ENCODE results near the gene VPS37B. TPM values are rescaled to one million over a fixed set of nuclear protein-coding genes. Genes with fewer than 3 reads are reported as not detected.
A peak's percentile ranks its signal among the peaks of the same experiment; 100 is the strongest.

The VPS37B gene
- total RNA-seq, 4 donors from 2014 or later = 35.6 to 66.1 (median 63.5) TPM

GRCh38 chr12:122903693-122904034, 7.7 kb upstream of the VPS37B start:
- no peaks in the 10 kb centered on the region for H3K9me3 ChIP-seq
- DNase-seq = no peak
- H3K36me3 ChIP-seq = no peaks in the 10 kb centered on the region
- H3K27ac ChIP-seq = no peak overlapping the region
- intact Hi-C loops (cut with DNase I) = no loop called here
- no peak for TF ChIP-seq POLR2A (IDR thresholded peaks at IDR 0.05)
- no peak for TF ChIP-seq CTCF (IDR thresholded peaks at IDR 0.05)
- WGBS, 2 donors = 83% methylated on average over 7 of the region's 7 CpGs
- no peaks in the 10 kb centered on the region for H3K4me1 ChIP-seq
- no peaks in the 10 kb centered on the region for H3K27me3 ChIP-seq
- H3K4me3 ChIP-seq (replicated peaks in 1 of 3) = no peak overlapping the region

GRCh38 chr12:122902854-122903692, 7.1 kb upstream of the VPS37B start:
- no peaks in the 10 kb centered on the region for H3K9me3 ChIP-seq
- no peak overlapping the region for H3K4me3 ChIP-seq (replicated peaks in 1 of 3)
- intact Hi-C loops (cut with DNase I) = no loop called here
- H3K27me3 ChIP-seq = no peaks in the 10 kb centered on the region
- no peaks in the 10 kb centered on the region for H3K36me3 ChIP-seq
- no peak overlapping the region for H3K27ac ChIP-seq
- no peaks in the 10 kb centered on the region for H3K4me1 ChIP-seq
- DNase-seq = no peak
- 59 to 60% methylated on average over 10 of the region's 10 CpGs for WGBS, 2 donors
- no peak for TF ChIP-seq CTCF (IDR thresholded peaks at IDR 0.05)

GRCh38 chr12:122899887-122900286, 4.0 kb upstream of the VPS37B start:
- Histone ChIP-seq H3K4me3 (replicated peaks in 1 of 3) (no peak overlapping the region), H3K9me3 (no peaks in the 10 kb centered on the region), H3K27ac (no peak overlapping the region), H3K36me3 (no peaks in the 10 kb centered on the region), H3K27me3 (no peaks in the 10 kb centered on the region), H3K4me1 (peaks cover under 1 to 3% of the 10 kb centered on the region in 2 donors)
- intact Hi-C loops (cut with DNase I) = no loop called here
- no peak for TF ChIP-seq CTCF (IDR thresholded peaks at IDR 0.05)
- TF ChIP-seq POLR2A (IDR thresholded peaks at IDR 0.05) = no peak
- no peak for DNase-seq
- WGBS, 2 donors = 93 to 97% methylated on average over 6 of the region's 6 CpGs

GRCh38 chr12:122896662-122897061, 738 bp upstream of the VPS37B start:
- no peaks in the 10 kb centered on the region for H3K36me3 ChIP-seq
- no peaks in the 10 kb centered on the region for H3K9me3 ChIP-seq
- WGBS, 2 donors = 90 to 91% methylated on average over 7 of the region's 7 CpGs
- H3K4me1 ChIP-seq = peaks cover 25 to 30% of the 10 kb centered on the region in 2 donors
- no peaks in the 10 kb centered on the region for H3K27me3 ChIP-seq
- no peak overlapping the region for H3K4me3 ChIP-seq (replicated peaks in 1 of 3)
- peak overlapping the region in 2 of 3 donors; percentile 95 to 100 for H3K27ac ChIP-seq
- TF ChIP-seq POLR2A (IDR thresholded peaks at IDR 0.05) (no peak), CTCF (IDR thresholded peaks at IDR 0.05) (no peak)
- intact Hi-C loops (cut with DNase I) = no loop called here
- DNase-seq = no peak

- no peaks in the 10 kb centered on the region for H3K9me3 ChIP-seq
- H3K36me3 ChIP-seq = no peaks in the 10 kb centered on the region
- peak overlapping the region; percentile 95 to 100 (median 96) for H3K27ac ChIP-seq
- H3K27me3 ChIP-seq = no peaks in the 10 kb centered on the region
- whole genome bisulfite sequencing, 2 donors = 19 to 23% methylated on average over 9 of the region's 9 CpGs
- H3K4me1 ChIP-seq = peaks cover 39 to 43% of the 10 kb centered on the region in 2 donors
- H3K4me3 ChIP-seq (replicated peaks in 1 of 3) = peak overlapping the region; percentile 8 to 94 (median 89)
- TF ChIP-seq CTCF (IDR thresholded peaks at IDR 0.05) = no peak
- no peak for TF ChIP-seq POLR2A (IDR thresholded peaks at IDR 0.05)
- DNase-seq = no peak
- intact Hi-C loops (cut with DNase I) = no loop called here
Observed at GRCh38 chr12:122895320-122895703, 612 bp downstream of the VPS37B start.
